Activated CD8-positive, alpha-beta memory T cell treated with anti-CD3 and anti-CD28 coated beads, Interleukin-2, amount 50 U/mL, for 4 hours (primary cell): ENCODE results near the gene DKKL1.

ENCODE experiments used
- DNase-seq: peaks from one replicate; pipeline ENCODE4 v3.0.0-alpha.2; 2020

DKKL1 gene

DNA sequence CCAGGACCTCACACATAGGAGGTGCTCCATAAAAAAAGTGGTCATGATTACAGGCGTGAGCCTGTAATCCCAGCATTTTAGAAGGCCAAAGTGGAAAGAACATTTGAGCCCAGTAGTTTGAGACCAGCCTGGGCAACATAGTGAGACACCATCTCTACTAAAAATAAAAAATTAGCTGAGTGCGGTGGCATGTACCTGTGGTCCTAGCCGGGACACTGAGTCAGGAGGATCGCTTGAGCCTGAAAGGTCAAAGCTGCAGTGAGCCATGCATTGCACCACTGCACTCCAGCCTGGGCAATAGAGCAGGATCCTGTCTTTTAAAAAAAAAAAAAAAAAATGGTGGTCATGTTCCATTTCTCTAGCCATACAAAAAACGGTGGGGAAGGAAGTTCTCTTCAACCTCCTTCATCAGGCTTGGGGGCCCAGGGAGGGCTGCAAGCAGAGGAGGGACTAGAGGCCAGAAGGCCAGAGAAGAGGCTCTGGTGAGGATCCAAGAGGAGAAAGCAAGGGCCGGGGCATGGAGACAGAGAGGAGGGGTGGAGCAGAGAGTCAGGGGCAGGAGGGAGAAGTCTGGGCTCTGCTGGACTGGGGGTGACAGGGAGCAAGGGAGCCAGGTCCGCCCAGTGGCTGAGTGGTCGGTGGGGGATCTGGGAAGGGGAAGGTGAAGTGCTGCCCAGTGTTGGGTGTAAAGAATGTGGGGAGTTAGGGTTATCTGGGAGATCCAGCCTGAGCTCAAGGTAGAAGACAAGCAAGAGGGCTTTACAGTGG is 33.2 kb downstream of the DKKL1 start:
- no peak for DNase-seq

DNA sequence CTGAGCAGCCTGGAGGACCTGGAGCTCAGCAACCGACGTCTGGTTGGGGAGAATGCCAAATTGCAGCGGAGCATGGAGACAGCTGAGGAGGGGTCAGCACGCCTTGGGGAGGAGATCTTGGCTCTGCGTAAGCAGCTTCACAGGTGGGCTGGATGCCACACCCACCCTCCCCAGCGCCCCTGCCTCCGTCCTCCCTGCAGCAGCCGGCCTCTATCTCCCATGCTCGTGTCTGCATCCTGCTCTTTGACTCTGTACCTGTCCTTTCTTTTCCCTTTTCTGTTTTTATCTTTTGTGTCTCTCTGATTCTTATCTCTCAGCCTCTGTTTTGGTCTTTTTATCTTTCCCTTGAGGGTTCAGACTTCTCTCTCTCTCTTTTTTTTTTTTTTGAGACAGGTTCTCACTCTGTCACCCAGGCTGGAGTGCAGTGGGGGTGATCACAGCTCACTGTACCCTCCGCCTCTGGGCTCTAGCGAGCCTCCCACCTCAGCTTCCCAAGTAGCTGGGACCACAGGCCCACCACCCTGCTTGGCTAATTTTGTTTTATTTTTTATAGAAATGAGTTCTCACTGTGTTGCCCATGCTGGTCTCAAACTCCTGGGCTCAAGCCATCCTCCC is 34.4 kb downstream of the DKKL1 start:
- DNase-seq, result no peak

DNA sequence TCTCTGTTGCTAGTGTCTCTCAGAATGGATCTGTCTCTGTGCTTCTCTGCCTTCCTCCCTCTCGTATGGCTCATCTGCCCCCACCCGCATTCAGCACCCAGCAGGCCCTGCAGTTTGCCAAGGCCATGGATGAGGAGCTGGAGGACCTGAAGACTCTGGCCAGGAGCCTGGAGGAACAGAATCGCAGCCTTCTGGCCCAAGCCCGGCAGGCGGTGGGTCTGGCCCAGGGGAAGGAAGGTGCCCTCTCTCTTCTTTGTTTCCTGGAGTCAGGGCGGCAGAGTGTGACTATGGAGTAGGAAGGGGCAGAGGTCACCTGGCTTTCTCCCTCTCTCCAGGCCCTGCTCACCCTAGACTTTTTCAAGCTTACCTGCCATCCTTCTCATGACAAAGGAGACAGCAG is 35.3 kb downstream of the DKKL1 start:
- no peak for DNase-seq

DNA sequence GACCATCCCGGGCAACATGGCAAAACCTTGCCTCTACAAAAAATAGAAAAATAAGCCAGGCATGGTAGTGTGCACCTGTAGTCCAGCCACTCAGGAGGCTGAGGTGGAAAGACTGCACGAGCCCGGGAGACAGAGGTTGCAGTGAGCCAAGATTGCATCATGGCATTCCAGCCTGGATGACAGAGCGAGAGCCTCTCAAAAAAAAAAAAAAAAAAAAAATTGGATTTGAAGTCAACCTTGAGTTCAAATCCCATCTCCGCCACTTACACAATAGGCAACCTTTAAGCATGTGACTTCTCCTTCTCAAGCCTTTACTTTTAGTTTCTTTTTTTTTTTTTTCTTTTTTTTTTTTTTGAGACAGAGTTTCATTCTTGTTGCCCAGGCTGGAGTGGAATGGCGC is 36.4 kb downstream of the DKKL1 start:
- no peak for DNase-seq

DNA sequence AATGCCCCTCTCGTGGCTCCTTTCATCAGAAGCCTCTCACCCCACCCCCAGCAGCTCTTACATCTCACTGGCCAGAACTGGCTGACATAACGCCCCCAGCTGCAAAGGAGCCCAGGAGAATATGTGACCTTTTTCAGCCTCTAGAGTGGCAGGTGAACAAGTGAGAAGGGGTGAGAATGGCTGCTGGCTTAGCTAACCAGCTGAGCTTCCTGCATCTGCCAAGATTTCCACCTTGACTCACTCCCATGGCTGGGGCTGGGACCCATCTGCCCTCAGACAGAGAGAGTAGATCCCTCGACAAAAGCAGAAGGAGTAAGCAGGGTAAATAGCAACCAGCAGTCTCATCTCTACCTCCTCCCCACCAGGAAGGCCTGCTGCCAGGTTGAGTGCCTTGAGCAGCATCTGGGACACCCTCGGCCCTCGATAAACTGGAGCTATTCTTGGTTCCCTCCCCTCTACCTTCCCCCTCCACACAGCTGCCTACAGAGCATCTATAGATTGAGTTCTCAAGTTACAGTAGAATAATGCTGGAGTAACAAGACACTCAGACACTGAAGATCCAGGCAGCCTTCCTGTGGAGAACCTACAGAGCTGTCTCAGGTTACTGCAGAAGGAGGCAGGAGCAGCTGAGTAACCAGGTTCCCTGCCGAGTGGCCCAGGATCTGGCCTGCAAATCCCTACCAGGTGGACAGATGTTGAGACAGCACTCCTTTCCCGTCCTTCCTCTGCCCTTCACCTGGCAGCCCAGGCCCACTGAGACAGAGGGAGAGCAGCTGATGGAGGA is 39.9 kb downstream of the DKKL1 start:
- no peak for DNase-seq

GRCh38 chr19:49407079-49407478 is 43.4 kb downstream of the DKKL1 start:
- no peak for DNase-seq

- no peak for DNase-seq
Observed at GRCh38 chr19:49407482-49408015, 43.9 kb downstream of the DKKL1 start.

DNA sequence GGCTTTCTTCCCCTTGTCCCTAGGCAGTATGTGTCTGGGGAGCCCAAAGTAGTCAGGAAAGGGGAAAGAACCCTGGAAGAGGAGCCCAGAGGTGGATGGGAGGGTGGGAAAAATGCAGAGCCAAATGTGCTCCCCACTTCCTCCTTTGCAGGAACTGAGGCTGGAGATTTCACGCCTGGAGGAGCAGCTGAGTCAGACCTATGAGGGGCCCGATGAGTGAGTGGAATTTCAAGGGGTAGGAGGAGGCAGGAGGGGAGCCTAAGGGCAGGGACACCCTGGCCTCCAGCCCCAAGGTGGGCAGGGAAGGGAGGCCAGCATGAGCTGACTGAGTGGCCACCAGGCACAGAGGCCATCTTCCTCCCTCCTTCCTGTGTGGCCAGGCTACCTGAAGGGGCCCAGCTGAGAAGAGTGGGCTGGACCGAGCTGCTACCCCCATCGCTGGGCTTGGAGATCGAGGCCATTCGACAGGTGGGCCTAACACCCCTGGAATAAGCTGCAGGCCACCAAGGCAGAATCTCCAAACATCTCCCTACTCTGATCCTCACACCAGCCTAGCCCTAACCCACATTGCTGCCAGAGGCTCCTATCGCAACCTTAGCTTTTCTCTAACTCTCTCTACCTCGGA is 45.3 kb downstream of the DKKL1 start:
- DNase-seq, result no peak

GRCh38 chr19:49409441-49410029 is 45.9 kb downstream of the DKKL1 start:
- DNase-seq, result no peak

GRCh38 chr19:49411681-49412326 is 48.1 kb downstream of the DKKL1 start:
- no peak for DNase-seq

DNA sequence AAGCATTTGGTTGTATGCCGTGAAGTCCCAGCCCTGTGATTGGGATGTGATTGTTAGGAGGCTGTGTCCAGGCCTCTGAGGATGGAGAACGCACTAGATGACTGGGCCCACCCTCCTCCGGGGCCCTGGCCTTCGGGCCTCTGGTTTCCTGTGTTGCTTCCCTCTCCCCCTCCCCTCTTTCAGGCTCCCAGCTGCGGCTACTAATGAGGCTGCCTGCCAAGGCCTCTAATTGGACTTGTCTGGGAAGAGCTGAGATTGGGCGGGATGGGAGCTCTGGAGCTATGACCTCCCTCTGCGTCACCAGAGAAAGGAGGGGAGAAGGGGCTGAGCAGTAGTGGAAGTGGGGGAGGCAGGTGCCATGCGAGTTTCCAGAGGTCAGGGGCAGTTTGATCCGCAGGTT is 49.7 kb downstream of the DKKL1 start:
- DNase-seq, result no peak

DNA sequence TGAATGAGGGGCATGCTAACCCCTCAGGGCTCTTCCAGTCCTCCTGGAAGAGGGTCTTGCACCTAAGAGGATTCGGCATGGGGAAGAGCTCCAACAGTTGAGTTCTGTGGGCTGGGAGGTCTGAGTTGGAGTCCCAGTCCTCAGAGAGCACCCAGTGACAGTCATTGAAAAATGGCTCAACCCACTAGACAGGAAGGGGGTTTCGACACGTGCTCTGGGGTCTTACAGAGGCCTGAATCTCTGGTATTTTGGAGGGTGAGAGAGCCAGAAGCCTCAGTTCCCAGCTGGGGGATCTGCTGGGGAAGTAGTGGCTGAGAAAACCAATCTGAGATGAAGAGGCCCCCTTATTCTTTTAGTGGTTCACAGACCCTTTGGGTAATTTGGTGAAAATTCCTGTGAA is 50.6 kb downstream of the DKKL1 start:
- no peak for DNase-seq

DNA sequence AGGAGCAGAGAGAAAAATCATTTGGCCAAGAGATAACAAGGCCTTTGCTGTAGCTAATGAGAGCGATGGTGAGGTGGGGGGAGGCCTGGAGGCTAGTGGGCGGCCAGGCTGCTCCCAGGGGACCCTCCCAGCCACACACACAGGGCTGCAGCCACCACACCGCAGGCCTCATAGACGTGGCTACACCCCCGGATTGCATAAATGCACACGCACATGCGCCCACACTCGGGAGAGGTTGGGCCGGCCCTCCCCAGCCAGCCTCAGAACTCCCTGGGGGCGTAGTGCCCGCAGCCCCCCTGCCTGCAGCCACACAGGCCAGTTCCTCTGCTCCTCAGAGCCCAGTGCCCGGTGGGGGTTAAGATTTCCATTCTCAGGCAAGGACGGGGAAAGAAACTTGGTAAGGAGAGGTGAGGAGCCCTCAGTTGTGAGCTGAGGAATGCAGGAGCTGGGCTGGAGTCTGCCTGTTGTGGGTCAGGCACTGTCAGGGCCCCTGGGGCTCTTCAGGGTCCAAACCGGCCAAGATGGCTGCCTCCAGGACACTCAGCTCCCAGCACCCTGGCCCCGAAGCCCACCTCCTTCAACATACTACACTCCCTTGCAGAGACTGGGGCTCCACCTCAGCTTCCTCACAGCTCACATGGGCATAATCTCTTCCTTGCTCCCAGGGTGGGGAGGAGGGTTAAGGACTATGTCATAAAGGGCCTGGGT is 51.6 kb downstream of the DKKL1 start:
- no peak for DNase-seq

DNA sequence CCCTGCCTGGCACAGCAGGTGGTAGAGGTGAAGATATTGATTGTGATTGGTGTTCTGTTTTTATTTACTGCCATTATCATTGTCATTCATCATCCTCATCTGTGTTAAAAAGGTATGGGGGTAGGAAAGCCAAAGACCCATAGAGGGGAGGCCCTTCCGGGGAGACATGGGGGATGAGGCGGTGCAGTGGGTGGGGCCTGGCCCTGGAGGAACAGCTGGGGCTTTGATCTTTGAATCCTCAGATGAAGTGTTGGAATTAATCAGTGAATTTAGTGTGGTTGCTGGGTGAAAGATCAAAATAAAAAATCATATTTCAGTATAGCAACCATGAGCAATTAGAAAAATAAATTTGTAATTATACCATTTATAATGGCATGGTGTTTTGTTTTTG is 52.1 kb downstream of the DKKL1 start:
- no peak for DNase-seq

- DNase-seq, result no peak
Observed at GRCh38 chr19:49417088-49417487, 53.4 kb downstream of the DKKL1 start.

GRCh38 chr19:49418511-49418910 is 54.8 kb downstream of the DKKL1 start:
- no peak for DNase-seq

DNA sequence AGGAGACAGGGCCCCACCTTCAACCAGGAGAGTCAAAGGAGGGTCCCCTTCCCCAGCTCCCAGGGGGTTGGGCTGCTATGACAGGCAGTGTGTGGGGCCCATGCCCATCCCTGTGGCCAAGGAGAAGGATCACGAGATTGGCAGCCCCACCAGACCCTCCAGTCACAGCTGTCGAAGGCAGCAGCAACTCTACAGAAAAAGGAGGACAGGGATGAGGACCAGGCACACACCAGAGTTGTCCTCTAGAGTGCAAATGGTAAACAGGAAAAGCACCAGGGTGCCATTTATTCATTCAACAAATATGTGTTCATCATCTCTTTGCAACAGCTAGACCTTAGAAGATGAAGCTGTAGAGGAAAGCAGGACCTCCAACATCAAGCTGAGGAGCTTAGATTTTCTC is 55.5 kb downstream of the DKKL1 start:
- DNase-seq, result no peak

- DNase-seq, result no peak
Observed at GRCh38 chr19:49420227-49420626, 56.5 kb downstream of the DKKL1 start.

DNA sequence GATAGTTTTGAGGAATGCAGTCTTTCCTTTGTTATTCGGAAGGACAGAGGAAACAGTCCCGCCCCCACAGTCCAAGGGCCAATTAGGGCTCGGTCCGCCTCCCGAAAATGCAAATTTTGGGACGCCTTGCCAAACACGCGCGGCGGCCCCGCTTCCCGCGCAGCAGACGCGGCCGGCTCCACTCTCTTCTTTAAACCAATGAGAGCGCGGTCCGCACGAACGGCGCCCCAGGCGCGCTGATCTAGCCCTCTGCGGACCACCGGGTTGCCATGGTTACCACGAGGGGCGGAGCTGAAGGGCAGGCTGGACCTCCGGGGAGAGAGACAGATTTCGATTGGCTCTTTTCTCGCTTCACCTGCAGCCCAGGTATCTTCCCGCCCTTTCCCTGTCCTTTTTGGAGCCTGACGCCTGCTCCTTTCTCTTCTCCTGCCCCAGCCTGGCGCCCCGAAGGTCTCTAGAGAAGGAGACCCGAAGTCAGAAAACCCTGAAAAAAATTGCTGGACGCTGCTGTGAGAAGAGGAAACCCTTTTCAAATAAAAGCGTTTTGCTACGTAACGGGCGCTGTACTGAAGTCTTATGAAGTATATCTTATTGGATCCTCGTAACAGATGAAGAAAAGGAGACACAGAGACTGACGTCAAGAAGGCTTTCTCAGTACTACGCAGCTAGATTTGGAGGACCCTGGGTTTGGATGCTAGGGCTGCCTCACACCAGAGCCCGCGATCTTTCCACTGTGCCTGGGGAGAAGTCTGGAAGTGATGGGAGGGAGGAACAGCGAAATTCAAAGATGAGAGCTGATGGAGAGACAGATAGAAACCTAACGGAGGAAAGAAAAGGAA is 57.6 kb downstream of the DKKL1 start:
- no peak for DNase-seq

DNA sequence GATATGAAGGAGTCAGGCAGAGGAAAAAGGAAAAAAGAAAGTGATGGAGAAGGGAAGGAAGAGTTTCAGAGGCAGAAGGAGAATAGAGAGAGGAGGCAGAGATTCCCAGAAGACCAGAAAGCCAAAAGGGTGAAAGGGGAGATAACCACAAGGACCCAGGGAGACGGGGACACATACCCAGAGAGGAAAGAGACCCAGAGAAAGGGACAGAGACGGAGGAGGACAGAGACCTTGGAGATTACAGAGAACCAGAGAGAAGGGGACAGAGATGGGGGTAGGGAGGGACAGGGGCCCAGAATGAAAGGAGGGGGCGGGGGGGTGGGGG is 58.2 kb downstream of the DKKL1 start:
- no peak for DNase-seq
